ENCODE results near the gene OVAAL.

GRCh38 chr1:180510882-180511281 lies 47.9 kb upstream of the OVAAL start:
- TF ChIP-seq CTCF (conservative IDR thresholded peaks at IDR 0.05 in 1 of 2, IDR thresholded peaks at IDR 0.05 in 1 of 2; ENCODE audit: extremely low read depth in 1 of 2, insufficient read depth in 1 of 2, low read depth in 1 of 2, low read length in 2 of 2), result no peak
- TF ChIP-seq EZH2 (IDR thresholded peaks at IDR 0.05; ENCODE audit: borderline replicate concordance, low read length), result no peak

Measured in mammary epithelial cell (primary cell).